H9 (cell line): Measurements from ENCODE around the gene RBM12. TPM values are rescaled to one million over a fixed set of nuclear protein-coding genes. Genes with fewer than 3 reads are reported as not detected.

Experiments used
- DNase-seq: peaks from one replicate; pipeline ENCODE4 v3.0.0-alpha.2; 2017
- H2AFZ ChIP-seq: one replicate; pipeline ENCODE4 v1.6.1; 2013; ENCODE audit warnings: mild to moderate bottlenecking, low read length, control low read depth, moderate library complexity
- H2AK5ac ChIP-seq: 2 replicates; pipeline ENCODE4 v1.6.1; 2013; ENCODE audit warnings: low read length, control low read depth, mixed read lengths; ENCODE audit not compliant: insufficient read length
- H2BK120ac ChIP-seq: one replicate; pipeline ENCODE4 v1.6.1; 2013; ENCODE audit warnings: low read depth, mild to moderate bottlenecking, low read length, control low read depth, inconsistent platforms; ENCODE audit not compliant: poor library complexity, severe bottlenecking
- H2BK12ac ChIP-seq: 2 replicates; pipeline ENCODE4 v1.6.1; 2013; ENCODE audit warnings: low read length, control low read depth, mixed read lengths, low read depth; ENCODE audit not compliant: insufficient read length
- H2BK15ac ChIP-seq: 2 replicates; pipeline ENCODE4 v1.6.1; 2013; ENCODE audit warnings: low read depth, low read length, control low read depth
- H2BK20ac ChIP-seq: one replicate; pipeline ENCODE4 v1.6.1; 2013; ENCODE audit warnings: low read depth, mild to moderate bottlenecking, low read length, control low read depth, inconsistent platforms; ENCODE audit not compliant: poor library complexity, severe bottlenecking
- H2BK5ac ChIP-seq: 2 replicates; pipeline ENCODE4 v1.6.1; 2013; ENCODE audit warnings: low read length, control low read depth, mixed read lengths; ENCODE audit not compliant: insufficient read length
- H3K14ac ChIP-seq: 2 replicates; pipeline ENCODE4 v1.6.1; 2013; ENCODE audit warnings: low read length, control low read depth; ENCODE audit not compliant: insufficient read depth
- H3K18ac ChIP-seq: 2 replicates; pipeline ENCODE4 v1.6.1; 2013; ENCODE audit warnings: low read depth, mild to moderate bottlenecking, mixed read lengths, low read length, control low read depth; ENCODE audit not compliant: insufficient read length
- H3K23ac ChIP-seq: 2 replicates; pipeline ENCODE4 v1.6.1; 2013; ENCODE audit warnings: low read length, control low read depth, mixed read lengths, low read depth; ENCODE audit not compliant: insufficient read length
- H3K23me2 ChIP-seq: 2 replicates; pipeline ENCODE4 v1.6.1; 2013; ENCODE audit warnings: low read depth, mild to moderate bottlenecking, mixed read lengths, low read length, control low read depth; ENCODE audit not compliant: insufficient read length, poor library complexity, severe bottlenecking
- H3K27ac ChIP-seq: 2 replicates; pipeline ENCODE4 v1.5.1; 2013; ENCODE audit warnings: low read length, control low read depth, mixed read lengths, low read depth; ENCODE audit not compliant: insufficient read length
- H3K27me3 ChIP-seq: 2 replicates; pipeline ENCODE4 v1.6.1; 2013; ENCODE audit warnings: low read length, control low read depth, inconsistent platforms; ENCODE audit not compliant: insufficient read depth
- H3K4ac ChIP-seq: 2 replicates; pipeline ENCODE4 v1.6.1; 2013; ENCODE audit warnings: low read depth, mild to moderate bottlenecking, control low read depth, inconsistent platforms, low read length, moderate library complexity
- H3K4me1 ChIP-seq: 2 replicates; pipeline ENCODE4 v1.6.1; 2013; ENCODE audit warnings: low read length, control low read depth, inconsistent platforms; ENCODE audit not compliant: insufficient read depth
- H3K4me2 ChIP-seq: 2 replicates; pipeline ENCODE4 v1.6.1; 2013; ENCODE audit warnings: low read length, control low read depth, mixed read lengths; ENCODE audit not compliant: insufficient read length, insufficient read depth
- H3K56ac ChIP-seq: 2 replicates; pipeline ENCODE4 v1.6.1; 2013; ENCODE audit warnings: low read depth, mild to moderate bottlenecking, mixed read lengths, low read length, control low read depth; ENCODE audit not compliant: insufficient read length
- H3K79me1 ChIP-seq: 2 replicates; pipeline ENCODE4 v1.6.1; 2013; ENCODE audit warnings: low read depth, mild to moderate bottlenecking, moderate library complexity, low read length, control low read depth, inconsistent platforms; ENCODE audit not compliant: insufficient read depth, poor library complexity, severe bottlenecking
- H3K79me2 ChIP-seq: 2 replicates; pipeline ENCODE4 v1.6.1; 2013; ENCODE audit warnings: low read length, control low read depth, inconsistent platforms; ENCODE audit not compliant: insufficient read depth
- H3K9ac ChIP-seq: 2 replicates; pipeline ENCODE4 v1.6.1; 2013; ENCODE audit warnings: low read length, control low read depth, mixed read lengths; ENCODE audit not compliant: insufficient read length; ENCODE audit errors: extremely low read depth
- H3K9me3 ChIP-seq: one replicate; pipeline ENCODE4 v1.6.1; 2013; ENCODE audit warnings: low read depth, low read length, inconsistent platforms; ENCODE audit not compliant: control insufficient read depth
- H3T11ph ChIP-seq: one replicate; pipeline ENCODE4 v1.6.1; 2013; ENCODE audit warnings: mild to moderate bottlenecking, low read length, control low read depth, inconsistent platforms
- H4K20me1 ChIP-seq: one replicate; pipeline ENCODE4 v1.6.1; 2013; ENCODE audit not compliant: control insufficient read depth, insufficient read length, insufficient read depth
- H4K5ac ChIP-seq: 2 replicates; pipeline ENCODE4 v1.6.1; 2013; ENCODE audit warnings: low read depth, mild to moderate bottlenecking, mixed read lengths, low read length, control low read depth; ENCODE audit not compliant: insufficient read length
- H4K8ac ChIP-seq: replicated peaks from 2 replicates; pipeline ENCODE4 v1.6.1; 2013; ENCODE audit warnings: low read length, control low read depth, mixed read lengths, low read depth; ENCODE audit not compliant: insufficient read length
- H4K91ac ChIP-seq: 2 replicates; pipeline ENCODE4 v1.6.1; 2013; ENCODE audit warnings: low read depth, mild to moderate bottlenecking, moderate library complexity, mixed read lengths, low read length, control low read depth; ENCODE audit not compliant: insufficient read length
- H3K27ac Mint-ChIP-seq, 3 experiments: 2 replicates in 2 of 3; 3 replicates in 1 of 3; pipeline ENCODE4 v1.8.0; 2020 to 2021; ENCODE audit warnings: mixed read lengths in 3 of 3, mild to moderate bottlenecking in 1 of 3, moderate library complexity in 1 of 3
- H3K27me3 Mint-ChIP-seq: 2 replicates; pipeline ENCODE4 v1.8.0; 2021; ENCODE audit warnings: low read depth, mild to moderate bottlenecking, moderate library complexity, mixed read lengths
- H3K36me3 Mint-ChIP-seq, 3 experiments: 2 replicates in 2 of 3; 3 replicates in 1 of 3; pipeline ENCODE4 v1.8.0; 2020 to 2021; ENCODE audit warnings: low read depth in 3 of 3, mixed read lengths in 3 of 3; ENCODE audit not compliant: insufficient read depth in 1 of 3
- H3K4me1 Mint-ChIP-seq, 2 experiments: 2 replicates each; pipeline ENCODE4 v1.8.0; 2020; ENCODE audit warnings: mixed read lengths in 2 of 2
- H3K4me3 Mint-ChIP-seq, 2 experiments: 2 replicates in 1 of 2; 3 replicates in 1 of 2; pipeline ENCODE4 v1.8.0; 2020 to 2021; ENCODE audit warnings: mild to moderate bottlenecking in 2 of 2, mixed read lengths in 2 of 2, moderate library complexity in 1 of 2
- H3K9me3 Mint-ChIP-seq, 2 experiments: 2 replicates in 1 of 2; 3 replicates in 1 of 2; pipeline ENCODE4 v1.8.0; 2020; ENCODE audit warnings: mild to moderate bottlenecking in 2 of 2, mixed read lengths in 2 of 2, moderate library complexity in 1 of 2
- WGBS: extraction: QIAGEN DNeasy Blood & Tissue Kit; methylation state at CpG from one replicate; pipeline ENCODE4 v1.1.7; 2013; ENCODE audit warnings: missing lambda C conversion rate, low lambda C conversion rate, mixed read lengths; ENCODE audit not compliant: insufficient read length; ENCODE audit errors: extremely low coverage; 5-methylcytosine and 5-hydroxymethylcytosine counted together
- total RNA-seq: library from RNA; stranded (reverse); gene quantifications from 2 replicates; pipeline ENCODE4 v1.2.1, GENCODE V29; 2021
- TF ChIP-seq, protein P1 (sequence below): fragments of 200-600 bp; sonication (generic); conservative IDR thresholded peaks from 3 replicates; pipeline ENCODE4 v1.8.0; 2021; ENCODE audit warnings: antibody characterized with exemption, mild to moderate bottlenecking

RBM12 gene
- total RNA-seq, 1 experiment from 2014 or later, result 260 TPM

GRCh38 chr20:35700625-35701148, 36.0 kb upstream of the RBM12 start:
- no peak overlapping the region for H2BK12ac ChIP-seq
- no peaks in the 10 kb centered on the region for H3K79me1 ChIP-seq
- H4K8ac ChIP-seq, result no peak overlapping the region
- H2BK5ac ChIP-seq, result no peak overlapping the region
- TF ChIP-seq, protein P1, sequence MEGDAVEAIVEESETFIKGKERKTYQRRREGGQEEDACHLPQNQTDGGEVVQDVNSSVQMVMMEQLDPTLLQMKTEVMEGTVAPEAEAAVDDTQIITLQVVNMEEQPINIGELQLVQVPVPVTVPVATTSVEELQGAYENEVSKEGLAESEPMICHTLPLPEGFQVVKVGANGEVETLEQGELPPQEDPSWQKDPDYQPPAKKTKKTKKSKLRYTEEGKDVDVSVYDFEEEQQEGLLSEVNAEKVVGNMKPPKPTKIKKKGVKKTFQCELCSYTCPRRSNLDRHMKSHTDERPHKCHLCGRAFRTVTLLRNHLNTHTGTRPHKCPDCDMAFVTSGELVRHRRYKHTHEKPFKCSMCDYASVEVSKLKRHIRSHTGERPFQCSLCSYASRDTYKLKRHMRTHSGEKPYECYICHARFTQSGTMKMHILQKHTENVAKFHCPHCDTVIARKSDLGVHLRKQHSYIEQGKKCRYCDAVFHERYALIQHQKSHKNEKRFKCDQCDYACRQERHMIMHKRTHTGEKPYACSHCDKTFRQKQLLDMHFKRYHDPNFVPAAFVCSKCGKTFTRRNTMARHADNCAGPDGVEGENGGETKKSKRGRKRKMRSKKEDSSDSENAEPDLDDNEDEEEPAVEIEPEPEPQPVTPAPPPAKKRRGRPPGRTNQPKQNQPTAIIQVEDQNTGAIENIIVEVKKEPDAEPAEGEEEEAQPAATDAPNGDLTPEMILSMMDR, result no peak
- Mint-ChIP-seq H3K27ac (peak overlapping the region in 2 of 3 experiments; percentile 53 to 77; a peak in 3 of 7 replicates), H3K36me3 (peaks cover 15 to 48% (median 35%) of the 10 kb centered on the region in 3 experiments; a peak in 6 of 7 replicates), H3K9me3 (no peaks in the 10 kb centered on the region), H3K4me3 (peak overlapping the region; percentile 93 to 97), H3K27me3 (peaks cover 2% of the 10 kb centered on the region; the same call in 1 of the 2 replicates), H3K4me1 (peaks cover 17 to 18% of the 10 kb centered on the region in 2 experiments)
- H3K14ac ChIP-seq, result no peak overlapping the region
- H3K56ac ChIP-seq, result no peak overlapping the region
- no peak for DNase-seq
- no peak overlapping the region for H3K18ac ChIP-seq
- H3K27me3 ChIP-seq, result no peaks in the 10 kb centered on the region
- H3K4me1 ChIP-seq, result no peaks in the 10 kb centered on the region
- no peak overlapping the region for H3K27ac ChIP-seq
- no peak overlapping the region for H3K9ac ChIP-seq
- no peak overlapping the region for H3K23ac ChIP-seq
- no peak overlapping the region for H3K4me2 ChIP-seq
- H3T11ph ChIP-seq, result no peak overlapping the region
- H3K4ac ChIP-seq, result no peak overlapping the region
- H2BK20ac ChIP-seq, result no peak overlapping the region
- H3K23me2 ChIP-seq, result peaks cover 8% of the 10 kb centered on the region
- WGBS, result no CpG with 5 or more reads among the region's 7 CpGs
- H4K5ac ChIP-seq, result no peak overlapping the region
- no peak overlapping the region for H4K91ac ChIP-seq
- no peak overlapping the region for H2AFZ ChIP-seq
- H4K20me1 ChIP-seq, result no peaks in the 10 kb centered on the region
- H3K79me2 ChIP-seq, result no peaks in the 10 kb centered on the region
- H2BK15ac ChIP-seq, result no peak overlapping the region
- H2AK5ac ChIP-seq, result no peak overlapping the region
- H3K9me3 ChIP-seq, result no peaks in the 10 kb centered on the region
- no peak overlapping the region for H2BK120ac ChIP-seq
